GM21528 (cell line): Measurements from ENCODE around the gene WRNIP1.
"Not testable (repeated sequence)": the region's sequence is repeated elsewhere in the genome, so short reads cannot be mapped to it uniquely, and the experiment has no call there.

Source experiments
- ATAC-seq: cut with Tn5 transposase; IDR thresholded peaks from one replicate; pipeline ENCODE4 v1.9.1; 2021; ENCODE audit warnings: mild to moderate bottlenecking, moderate library complexity; ENCODE audit not compliant: unreplicated experiment, low FRiP score

Gene WRNIP1

DNA sequence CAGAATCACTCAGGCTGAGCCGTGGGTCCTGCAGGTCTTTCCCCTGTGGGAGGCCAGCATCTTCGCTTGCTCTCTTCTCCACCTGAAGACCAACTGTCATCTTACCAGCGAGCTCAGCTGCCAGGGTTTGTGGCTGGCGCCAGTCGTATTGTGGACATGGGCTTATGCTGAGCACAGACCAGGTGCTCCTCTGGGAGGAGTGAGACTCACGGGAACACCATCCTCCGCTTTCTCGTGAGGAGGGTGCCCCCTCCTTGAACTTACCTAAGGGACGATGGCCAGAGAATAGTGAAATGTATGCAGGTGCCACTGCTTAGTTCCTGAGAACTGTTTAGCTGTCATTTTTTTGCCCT lies 17.1 kb downstream of the WRNIP1 start:
- ATAC-seq: no peak

DNA sequence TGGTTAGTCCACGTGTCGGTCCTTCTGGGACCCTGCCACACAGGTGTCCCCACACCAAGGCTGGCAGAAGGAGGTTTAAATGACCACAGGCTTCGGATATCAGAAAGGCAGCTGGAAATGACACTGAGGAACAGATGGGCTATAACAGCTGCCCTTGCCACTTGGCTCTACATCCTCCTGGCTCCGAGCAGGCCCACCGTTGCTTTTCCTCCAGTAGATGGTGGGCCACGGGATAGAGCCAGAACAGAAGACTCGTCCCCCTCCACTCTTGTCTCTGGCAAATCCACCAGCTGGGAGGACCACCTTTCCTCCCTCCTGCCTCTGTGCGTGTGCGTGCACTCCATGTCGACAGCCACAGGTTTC lies 17.6 kb downstream of the WRNIP1 start:
- ATAC-seq: no peak

DNA sequence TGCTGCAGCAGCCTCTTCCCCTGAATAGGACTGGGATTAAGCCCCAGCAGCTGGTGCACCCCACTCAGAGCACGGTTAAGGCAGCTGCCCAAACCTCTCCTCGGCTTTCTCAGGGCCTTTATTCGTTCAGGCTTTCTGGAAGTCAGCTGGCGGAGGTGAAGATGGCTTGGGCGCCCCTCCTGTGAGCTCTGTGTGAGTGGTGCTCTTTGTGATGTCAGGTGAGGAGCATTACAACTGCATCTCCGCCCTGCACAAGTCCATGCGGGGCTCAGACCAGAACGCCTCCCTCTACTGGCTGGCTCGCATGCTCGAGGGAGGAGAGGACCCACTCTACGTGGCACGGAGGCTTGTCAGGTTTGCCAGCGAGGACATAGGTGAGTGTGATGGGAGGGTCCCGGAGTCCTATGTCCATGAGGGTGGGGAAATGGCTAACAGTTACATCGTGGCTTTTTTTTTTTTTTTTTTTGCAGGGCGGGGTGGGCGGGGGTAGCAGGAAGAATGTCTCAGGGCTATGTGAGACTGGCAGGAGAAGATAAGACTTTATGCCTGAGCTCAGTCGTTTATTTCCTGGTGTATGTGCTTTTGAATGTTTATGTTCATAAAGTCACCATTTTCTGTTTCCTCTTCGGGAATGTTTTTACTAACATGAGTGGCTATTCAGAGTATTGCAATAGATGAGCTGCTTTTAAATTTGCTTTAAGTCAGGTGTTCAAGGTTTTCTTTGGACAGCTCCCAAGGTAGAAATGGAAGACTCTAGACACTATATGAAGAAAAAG lies 18.2 kb downstream of the WRNIP1 start:
- no peak for ATAC-seq

DNA sequence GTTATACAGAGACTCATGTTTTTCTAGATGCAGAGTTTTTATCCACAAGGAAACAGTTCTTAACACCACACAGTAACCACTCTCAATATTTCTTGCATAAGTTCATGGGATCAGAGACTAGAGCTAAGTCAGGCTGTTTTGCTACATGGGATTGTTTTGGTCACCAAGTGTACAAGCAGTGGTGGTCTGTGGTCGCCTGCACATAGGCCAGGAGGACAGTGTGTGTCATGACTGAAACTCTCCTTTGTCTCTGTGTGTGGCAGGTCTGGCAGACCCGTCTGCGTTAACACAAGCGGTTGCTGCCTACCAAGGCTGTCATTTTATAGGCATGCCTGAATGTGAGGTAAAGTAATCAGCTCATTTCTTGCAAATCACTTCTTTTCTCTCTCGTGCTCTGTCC lies 18.9 kb downstream of the WRNIP1 start:
- no peak for ATAC-seq

DNA sequence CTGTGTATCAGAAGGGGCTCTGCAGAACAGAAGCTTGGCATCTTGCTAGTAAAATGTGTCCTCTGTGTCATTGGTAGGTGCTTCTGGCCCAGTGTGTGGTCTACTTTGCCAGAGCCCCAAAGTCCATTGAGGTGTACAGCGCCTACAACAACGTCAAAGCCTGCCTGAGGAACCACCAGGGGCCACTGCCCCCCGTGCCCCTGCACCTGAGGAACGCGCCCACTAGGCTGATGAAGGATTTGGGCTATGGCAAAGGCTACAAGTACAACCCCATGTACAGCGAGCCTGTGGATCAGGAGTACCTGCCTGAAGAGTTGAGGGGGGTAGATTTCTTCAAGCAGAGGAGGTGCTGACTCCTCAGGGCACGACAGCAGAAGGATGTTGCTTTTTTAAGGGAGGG lies 19.7 kb downstream of the WRNIP1 start:
- no peak for ATAC-seq

DNA sequence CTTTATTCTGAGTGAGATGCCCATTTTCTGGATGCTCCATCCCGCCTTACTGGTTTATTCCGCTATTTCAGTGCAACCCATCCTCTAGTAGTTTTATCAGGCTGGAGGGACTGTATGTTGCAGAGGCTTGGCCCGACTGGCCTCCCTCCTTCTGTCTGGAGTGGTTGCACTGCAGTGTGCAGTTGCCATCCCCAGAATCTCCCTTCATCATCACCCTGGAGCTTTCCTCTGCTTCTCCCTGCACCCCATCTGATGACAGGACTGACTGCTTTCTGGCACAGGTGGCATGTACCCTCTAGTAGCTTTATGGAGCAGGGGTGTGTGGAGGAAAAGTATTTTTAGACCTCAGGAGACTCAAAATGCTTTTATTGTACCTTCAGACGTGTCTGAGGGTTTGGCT lies 21.1 kb downstream of the WRNIP1 start:
- ATAC-seq: no peak

DNA sequence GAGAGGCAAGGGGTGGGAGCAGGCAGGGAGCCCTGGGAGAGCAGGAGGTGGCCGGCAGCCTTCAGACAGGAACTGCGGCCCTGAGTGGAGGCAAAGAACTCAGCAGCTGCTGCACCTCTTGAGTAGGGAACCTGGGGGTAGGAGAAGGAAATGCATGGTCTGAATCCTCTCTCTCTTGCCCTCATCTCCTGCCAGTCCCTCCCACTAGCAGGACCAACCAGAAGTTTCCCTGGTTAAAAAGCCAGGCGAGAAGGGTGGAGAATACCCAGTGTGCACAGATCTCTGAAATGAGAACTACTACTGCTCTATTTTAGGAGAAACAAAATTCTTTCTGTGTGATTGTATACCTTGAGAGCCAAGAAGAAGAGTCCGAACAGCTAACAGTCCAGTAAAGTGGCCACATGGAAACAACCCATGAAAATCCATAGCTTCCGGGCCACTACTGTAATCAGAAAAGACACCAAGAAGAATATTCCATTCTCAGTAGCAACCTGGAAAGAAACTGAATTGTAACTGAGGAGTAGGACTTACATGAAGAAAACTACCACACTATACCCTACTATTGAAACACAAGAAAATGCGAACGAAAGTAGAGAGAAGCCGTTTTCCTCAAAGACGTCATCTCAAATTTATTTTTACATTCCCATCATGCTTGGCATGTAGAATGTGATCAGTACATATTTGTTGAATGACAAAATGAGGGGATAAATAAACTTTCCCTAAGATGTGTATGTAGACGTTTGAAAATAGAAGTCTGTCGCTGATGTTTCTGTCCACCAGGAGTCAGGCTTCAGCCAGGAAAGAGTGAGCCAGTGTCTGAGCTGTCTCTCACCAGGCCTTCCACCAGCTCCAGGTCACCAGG lies 25.6 kb downstream of the WRNIP1 start:
- ATAC-seq: no peak

DNA sequence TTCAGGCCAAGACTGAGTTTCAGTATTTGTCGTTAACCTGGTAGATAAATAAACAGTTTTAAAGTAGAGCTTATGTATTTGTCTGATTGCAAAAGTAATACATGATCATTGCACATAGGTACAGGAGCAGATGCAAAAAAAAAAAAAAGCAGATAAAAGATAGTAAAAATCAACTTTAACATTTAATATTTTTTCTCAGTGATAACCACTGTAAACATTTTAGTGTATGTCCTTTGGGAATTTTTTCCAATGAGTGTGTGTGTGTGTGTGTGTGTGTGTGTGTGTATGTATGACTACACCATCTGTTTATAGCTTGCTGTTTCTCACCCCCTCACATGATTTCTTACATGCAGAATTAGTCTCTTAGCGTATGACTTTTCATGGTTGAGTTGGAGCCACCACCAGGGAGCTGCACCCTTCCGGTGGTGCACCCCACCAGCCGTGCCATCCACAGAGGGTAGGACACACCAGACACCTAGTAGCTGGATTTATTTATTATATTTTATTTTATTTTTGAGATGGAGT lies 26.3 kb downstream of the WRNIP1 start:
- no peak for ATAC-seq

DNA sequence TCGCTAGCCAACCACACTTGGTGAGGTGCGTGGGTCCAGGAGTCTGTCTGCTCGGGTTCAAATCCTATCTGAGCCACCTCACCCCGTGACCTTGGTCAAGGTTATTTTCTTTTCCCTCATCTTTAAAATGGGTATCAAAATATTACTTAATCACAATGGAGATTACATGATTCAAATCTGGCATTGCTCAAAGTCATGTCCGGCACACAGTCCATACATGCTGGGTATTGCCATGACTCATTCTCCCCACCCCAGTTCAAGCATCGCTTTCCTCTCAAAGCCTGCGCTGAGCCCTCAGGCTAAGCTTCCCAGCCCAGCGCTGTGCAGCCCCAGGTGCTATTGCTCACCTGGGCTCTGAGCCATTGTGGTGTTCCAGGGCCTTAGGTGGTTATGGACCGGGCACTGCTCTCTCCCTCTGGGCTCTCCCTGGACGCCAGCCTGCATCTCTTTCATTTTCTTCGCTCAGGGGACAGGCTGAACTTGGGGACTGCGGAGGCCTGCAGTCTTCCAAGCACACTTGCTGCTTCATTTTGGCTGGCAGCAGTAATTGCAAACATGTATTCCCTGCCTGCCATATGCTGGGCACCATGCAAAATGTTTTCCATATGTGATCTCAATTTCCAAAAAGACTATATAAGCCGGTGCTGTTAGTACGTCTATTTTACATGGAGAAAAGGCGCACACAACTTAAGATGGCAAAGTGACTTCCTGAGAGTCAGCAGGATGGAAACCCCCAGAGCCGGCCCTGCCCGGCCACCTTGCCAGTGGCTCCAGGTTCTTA lies 27.3 kb downstream of the WRNIP1 start:
- no peak for ATAC-seq

DNA sequence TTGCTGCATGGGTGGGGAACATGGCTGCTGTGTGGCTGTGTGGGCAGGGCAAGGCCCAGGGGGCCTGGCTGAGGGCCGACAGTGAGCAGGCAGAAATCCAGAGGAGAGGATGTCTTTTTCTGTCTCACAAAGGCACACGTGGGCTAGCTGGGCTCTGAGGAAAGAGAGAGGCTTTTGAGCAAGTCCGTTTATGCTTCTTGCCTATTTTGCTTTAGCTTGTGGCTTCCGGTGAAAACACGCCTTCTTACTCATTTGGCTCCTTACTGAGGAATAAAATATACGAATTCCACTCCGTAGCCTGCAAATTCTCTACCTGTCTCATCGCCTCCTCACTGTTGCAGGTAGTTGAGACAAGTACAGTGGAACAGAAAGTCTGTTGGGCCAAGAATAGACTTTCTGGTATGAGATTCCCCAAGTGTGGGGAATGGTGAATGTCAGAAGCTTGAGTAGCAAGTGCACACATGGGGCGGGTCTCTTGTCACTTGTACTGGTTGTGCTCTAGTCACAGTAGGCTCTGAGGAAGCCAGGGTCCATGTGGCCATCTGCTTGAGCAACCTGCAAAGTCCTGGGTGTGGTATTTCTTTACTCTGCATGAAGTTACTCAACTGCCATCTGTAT lies 28.4 kb downstream of the WRNIP1 start:
- no peak for ATAC-seq

DNA sequence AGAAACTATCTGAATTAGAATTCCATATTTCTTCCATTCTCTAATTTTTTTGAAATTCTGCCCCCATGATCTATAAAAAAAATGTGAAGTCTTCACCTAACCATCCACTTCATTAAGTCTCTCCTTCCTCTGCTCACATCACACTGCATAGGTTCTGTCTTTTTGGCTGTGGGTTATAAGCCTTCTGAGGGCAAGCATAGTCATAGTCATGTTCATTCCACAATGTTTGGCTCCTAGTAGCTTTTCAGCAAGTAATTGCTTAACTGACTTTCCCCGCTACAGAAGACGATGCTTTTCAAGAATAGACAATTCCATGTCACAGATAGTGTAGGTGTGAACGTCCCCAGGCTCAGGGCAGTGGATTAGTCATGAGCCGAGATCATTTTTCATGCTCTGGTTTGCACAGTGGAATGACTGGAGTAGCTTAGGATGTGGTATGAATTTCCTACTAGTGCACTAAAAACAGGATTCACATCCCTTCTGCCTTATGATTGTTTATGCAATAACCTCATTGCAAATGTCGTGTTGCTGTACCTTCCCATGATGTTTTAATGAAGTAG lies 29.1 kb downstream of the WRNIP1 start:
- no peak for ATAC-seq

DNA sequence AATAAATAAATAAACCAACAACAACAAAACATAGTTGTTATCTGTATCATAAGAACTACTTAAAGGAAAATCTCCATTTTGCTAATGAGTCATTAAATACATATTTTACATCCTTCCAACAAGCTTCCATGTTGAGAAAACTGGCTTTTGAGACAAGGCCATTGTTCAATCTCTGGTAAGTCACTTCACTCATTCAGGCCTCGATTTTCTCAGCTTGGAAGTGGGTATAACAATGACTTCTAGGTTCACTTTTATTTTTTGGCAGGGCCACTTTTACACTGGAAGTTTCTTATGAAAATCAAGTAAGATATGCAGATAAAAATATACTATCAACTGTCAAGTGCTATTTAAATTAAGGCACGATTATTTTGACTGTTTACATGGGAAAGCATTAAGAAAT lies 30.0 kb downstream of the WRNIP1 start:
- no peak for ATAC-seq

DNA sequence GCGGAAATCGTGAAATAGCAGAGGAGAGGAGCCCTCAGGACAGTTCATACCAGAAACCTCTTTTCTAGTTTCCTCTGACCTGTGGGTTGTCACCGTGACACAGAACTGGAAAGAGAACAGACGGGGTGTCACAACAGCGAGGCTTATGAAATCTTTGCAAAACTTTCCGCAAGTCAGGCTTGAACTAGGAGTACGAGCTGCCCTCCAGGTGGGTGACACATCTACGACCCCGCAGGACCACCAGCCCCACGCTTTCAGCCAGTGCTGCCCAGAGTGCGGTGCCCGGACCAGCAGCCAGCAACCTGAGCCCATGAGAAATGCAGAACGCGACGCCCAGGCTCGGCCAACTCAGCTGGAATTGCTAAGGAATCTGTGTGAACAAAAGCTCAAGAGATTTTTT lies 30.8 kb downstream of the WRNIP1 start:
- no peak for ATAC-seq

DNA sequence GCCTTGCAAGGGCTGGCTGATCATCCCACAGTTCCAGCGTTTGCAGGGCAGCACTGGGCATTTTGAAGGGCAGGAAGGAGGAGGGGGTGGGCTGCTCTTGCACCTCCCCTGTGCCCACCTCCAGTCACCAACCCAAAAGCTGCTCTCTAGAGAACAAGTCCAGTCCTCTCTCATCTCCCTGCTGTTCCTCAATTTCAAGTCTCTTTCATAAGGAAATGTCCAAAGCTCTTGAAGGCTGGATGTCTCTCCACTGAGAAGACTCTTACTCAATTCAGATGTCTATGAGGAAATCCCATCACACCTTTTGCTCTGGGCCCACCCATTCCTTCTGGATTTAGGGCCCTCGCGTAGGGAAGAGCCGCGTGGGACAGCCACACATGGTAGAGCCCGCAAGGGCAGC lies 31.7 kb downstream of the WRNIP1 start:
- no peak for ATAC-seq

DNA sequence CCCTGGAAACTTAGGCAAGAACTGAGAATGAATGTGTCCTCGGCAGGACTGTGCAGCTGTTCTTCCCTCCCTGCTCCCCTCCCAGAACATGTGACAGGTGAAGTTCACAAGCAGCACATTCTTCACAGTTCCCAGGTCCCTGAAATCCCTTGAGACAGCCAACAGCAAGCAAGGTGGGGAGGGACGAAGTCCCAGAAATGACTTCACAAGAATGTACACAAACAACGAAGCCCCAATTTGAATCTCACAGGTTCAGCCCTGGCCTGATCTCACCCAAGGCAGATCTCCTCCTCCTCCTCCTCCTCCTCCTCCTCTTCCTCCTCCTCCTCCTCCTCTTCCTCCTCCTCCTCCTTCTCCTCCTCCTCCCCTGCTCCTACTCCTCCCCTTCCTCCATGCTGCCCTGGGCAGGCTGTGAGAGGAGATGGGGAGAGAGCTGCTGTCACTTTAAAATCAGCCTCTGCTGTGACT lies 32.4 kb downstream of the WRNIP1 start:
- ATAC-seq: no peak

DNA sequence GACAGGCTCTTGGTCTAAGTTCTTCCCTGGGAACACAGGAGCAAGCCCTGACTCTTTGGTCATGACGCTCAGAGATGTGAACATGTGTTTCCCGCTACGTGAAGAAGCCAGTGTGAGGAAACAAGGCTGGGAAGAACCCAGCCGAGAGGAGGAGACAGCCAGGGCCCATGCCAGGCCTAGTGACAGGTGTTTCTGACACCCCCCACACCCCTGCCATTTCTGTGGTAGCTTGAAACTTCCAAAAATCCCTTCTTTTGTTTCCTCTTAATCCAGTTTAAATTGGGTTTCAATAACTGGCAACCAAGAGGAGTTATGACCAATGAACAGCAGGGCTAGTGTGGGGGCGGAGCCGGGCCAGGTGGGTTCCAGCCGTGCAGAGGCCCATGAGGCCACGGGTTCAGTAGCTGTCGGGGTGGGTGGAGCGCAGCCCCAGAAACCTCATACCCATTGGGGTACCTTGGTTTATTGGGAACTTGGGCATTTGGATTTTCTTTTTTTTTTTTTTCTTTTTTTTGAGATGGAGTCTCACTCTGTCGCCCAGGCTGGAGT lies 33.5 kb downstream of the WRNIP1 start:
- no peak for ATAC-seq

DNA sequence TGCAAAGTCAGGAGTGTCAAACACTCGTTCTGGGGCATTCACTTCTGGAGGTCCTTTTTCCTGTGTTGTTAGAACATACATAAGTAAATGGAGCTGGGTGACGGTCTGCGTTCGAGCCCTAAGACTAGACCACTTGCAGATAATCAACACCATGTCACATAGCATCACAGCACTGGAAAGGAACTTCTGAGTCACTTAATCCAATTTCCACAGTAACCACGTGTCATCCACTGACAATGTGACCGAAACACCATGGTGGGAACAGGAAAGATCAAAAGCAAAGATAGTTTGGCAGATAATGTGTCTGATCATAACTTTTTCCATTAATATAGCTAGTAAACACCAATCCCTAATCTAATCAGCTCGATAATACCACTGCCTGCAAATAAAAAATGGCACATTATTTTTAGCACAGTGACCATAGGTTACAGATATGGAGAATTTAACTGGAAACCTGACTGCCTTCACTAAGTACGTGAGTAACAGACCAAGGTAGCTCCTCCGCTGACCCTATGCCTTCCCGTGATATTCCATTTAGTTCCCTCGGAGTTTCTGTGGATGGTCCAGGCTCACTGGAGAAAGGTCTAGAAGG lies 34.8 kb downstream of the WRNIP1 start:
- ATAC-seq: no peak

DNA sequence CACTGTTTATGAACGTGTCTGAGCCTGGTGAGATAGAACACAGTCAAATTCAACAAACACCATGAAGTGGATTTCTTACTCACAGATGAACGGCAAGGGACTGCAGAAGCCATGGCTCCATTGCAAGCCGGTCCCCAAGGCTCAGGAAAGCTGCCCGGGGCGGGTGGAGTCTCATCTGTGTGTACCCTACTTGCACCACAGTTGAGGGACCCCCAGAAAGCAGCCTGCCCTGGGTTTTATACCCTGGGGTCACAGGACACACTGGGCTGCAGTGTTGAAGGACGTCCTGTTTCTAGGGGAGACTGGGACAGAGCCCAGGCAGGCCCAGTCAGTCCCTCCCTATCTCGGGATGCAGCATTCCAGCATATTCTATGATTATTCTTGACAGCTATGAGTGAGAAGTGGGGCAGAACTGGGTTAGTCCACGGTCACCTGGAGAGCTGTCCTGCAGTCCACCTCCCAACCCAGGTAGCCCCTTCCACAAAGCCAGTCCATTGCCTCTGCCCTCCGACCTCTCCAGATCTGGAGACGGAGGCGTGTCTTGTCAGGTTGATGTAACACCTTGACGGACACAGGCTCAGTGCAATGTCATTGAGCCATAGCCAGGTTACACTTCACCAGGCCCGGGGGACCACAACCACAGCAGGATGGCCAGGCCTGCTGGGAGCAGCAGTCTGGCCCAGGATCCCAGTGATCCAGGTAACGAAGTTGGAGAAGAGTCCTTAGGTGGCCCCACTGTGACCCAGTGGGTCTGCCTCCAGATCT lies 35.5 kb downstream of the WRNIP1 start:
- ATAC-seq: no peak

DNA sequence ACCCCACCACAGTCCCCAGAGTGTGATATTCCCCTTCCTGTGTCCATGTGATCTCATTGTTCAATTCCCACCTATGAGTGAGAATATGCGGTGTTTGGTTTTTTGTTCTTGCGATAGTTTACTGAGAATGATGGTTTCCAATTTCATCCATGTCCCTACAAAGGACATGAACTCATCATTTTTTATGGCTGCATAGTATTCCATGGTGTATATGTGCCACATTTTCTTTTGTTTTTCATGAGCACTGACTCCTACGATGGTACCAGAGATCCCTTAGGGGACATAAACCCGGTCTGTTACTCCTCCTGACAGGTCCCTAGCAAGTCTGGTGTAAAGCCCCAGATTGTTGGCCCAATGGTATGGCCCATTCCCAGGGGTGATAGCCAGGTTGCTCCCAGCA lies 36.5 kb downstream of the WRNIP1 start:
- ATAC-seq: not testable (repeated sequence)
